Retinal pigment epithelial cell (primary cell): Measurements from ENCODE around the gene SYNPR.

Experiments
- DNase-seq: peaks from one replicate; pipeline ENCODE4 v3.0.0-alpha.2; 2010; ENCODE audit warnings: low read depth
- H3K4me3 ChIP-seq: 2 replicates; pipeline ENCODE4 v1.5.1; 2011; ENCODE audit warnings: mild to moderate bottlenecking, low read length, control low read depth, moderate library complexity
- CTCF ChIP-seq: conservative IDR thresholded peaks from 2 replicates; pipeline ENCODE4 v1.5.1; 2011; ENCODE audit warnings: low read depth, low read length, control low read depth, inconsistent platforms

SYNPR gene

GRCh38 chr3:63513791-63514190 is 235.7 kb downstream of the SYNPR start:
- no peak overlapping the region for H3K4me3 ChIP-seq
- no peak for DNase-seq
- TF ChIP-seq CTCF, result no peak

- DNase-seq, result peak; percentile 99
These were observed 236.6 kb downstream of the SYNPR start for GRCh38 chr3:63514678-63515077.

GRCh38 chr3:63519426-63519825 is 241.3 kb downstream of the SYNPR start:
- no peak overlapping the region for H3K4me3 ChIP-seq
- TF ChIP-seq CTCF, result no peak
- DNase-seq, result no peak

More at GRCh38 chr3:63514678-63515077, 236.6 kb downstream of the SYNPR start:
- TF ChIP-seq CTCF, result no peak
- H3K4me3 ChIP-seq, result no peak overlapping the region

GRCh38 chr3:63521657-63522056 is 243.5 kb downstream of the SYNPR start:
- DNase-seq, result no peak
- H3K4me3 ChIP-seq, result no peak overlapping the region
- TF ChIP-seq CTCF, result no peak

- DNase-seq, result no peak
These were observed 245.0 kb downstream of the SYNPR start for GRCh38 chr3:63523100-63523499.

GRCh38 chr3:63528325-63529000 is 250.4 kb downstream of the SYNPR start:
- TF ChIP-seq CTCF, result no peak
- no peak for DNase-seq

More at GRCh38 chr3:63523100-63523499, 245.0 kb downstream of the SYNPR start:
- no peak for TF ChIP-seq CTCF
- H3K4me3 ChIP-seq, result no peak overlapping the region

GRCh38 chr3:63532521-63532920 is 254.4 kb downstream of the SYNPR start:
- no peak overlapping the region for H3K4me3 ChIP-seq
- peak; percentile 97 for DNase-seq
- no peak for TF ChIP-seq CTCF

More at GRCh38 chr3:63528325-63529000, 250.4 kb downstream of the SYNPR start:
- H3K4me3 ChIP-seq, result no peak overlapping the region
